Keratinocyte (primary cell): Measurements from ENCODE around the gene CALCOCO1. TPM values are rescaled to one million over a fixed set of nuclear protein-coding genes. Genes with fewer than 3 reads are reported as not detected.

ENCODE experiments used
- DNase-seq: peaks from one replicate; pipeline ENCODE4 v3.0.0-alpha.2; 2011; ENCODE audit warnings: low read depth, missing footprints, low spot score
- FAIRE-seq: peaks from 2 replicates; lab custom pipeline; 2011; peaks lifted over from hg19 to GRCh38; lab: Jason Lieb, UNC
- H2AFZ ChIP-seq: 2 replicates; pipeline ENCODE4 v1.6.0; 2012; ENCODE audit warnings: low read length, control low read depth, inconsistent platforms; ENCODE audit not compliant: control insufficient read depth
- H3K27ac ChIP-seq: 2 replicates; pipeline ENCODE4 v1.5.1; 2011; ENCODE audit warnings: low read length; ENCODE audit not compliant: control insufficient read depth, insufficient read depth
- H3K27me3 ChIP-seq: 3 replicates; pipeline ENCODE4 v1.6.0; 2011; ENCODE audit warnings: low read length; ENCODE audit not compliant: control insufficient read depth, insufficient read depth; ENCODE audit errors: extremely low read depth
- H3K36me3 ChIP-seq, 2 experiments: 2 replicates in 1 of 2; 3 replicates in 1 of 2; pipeline ENCODE4 v1.5.1; 2011; ENCODE audit warnings: low read length in 2 of 2, mild to moderate bottlenecking in 1 of 2; ENCODE audit not compliant: control insufficient read depth in 2 of 2, insufficient read depth in 2 of 2; ENCODE audit errors: extremely low read depth in 1 of 2
- H3K4me1 ChIP-seq: 3 replicates; pipeline ENCODE4 v1.5.1; 2011; ENCODE audit warnings: low read length; ENCODE audit not compliant: control insufficient read depth, insufficient read depth; ENCODE audit errors: extremely low read depth
- H3K4me2 ChIP-seq: 3 replicates; pipeline ENCODE4 v1.6.0; 2011; ENCODE audit warnings: low read depth, low read length; ENCODE audit not compliant: control insufficient read depth, insufficient read depth; ENCODE audit errors: extremely low read depth
- H3K4me3 ChIP-seq, 3 experiments: fragments of 200-600 bp in 1 of 3; sonication (generic) in 1 of 3; 2 replicates in 2 of 3; 3 replicates in 1 of 3; pipeline ENCODE4 v1.5.1; 2011 to 2016; ENCODE audit warnings: low read length in 3 of 3, mild to moderate bottlenecking in 3 of 3, control low read depth in 2 of 3, inconsistent platforms in 1 of 3, low read depth in 1 of 3, mixed read lengths in 1 of 3, mixed run types in 1 of 3, moderate library complexity in 1 of 3; ENCODE audit not compliant: control insufficient read depth in 2 of 3, insufficient read depth in 2 of 3; ENCODE audit errors: extremely low read depth in 1 of 3
- H3K79me2 ChIP-seq: 2 replicates; pipeline ENCODE4 v1.6.0; 2012; ENCODE audit warnings: low read length; ENCODE audit not compliant: control insufficient read depth, insufficient read depth
- H3K9ac ChIP-seq: 3 replicates; pipeline ENCODE4 v1.6.0; 2011; ENCODE audit warnings: low read length; ENCODE audit not compliant: control insufficient read depth, insufficient read depth; ENCODE audit errors: extremely low read depth
- H3K9me1 ChIP-seq: 3 replicates; pipeline ENCODE4 v1.6.0; 2011; ENCODE audit warnings: low read length; ENCODE audit not compliant: control insufficient read depth, insufficient read depth; ENCODE audit errors: extremely low read depth
- H3K9me3 ChIP-seq: 2 replicates; pipeline ENCODE4 v1.5.1; 2012; ENCODE audit warnings: low read depth, low read length; ENCODE audit not compliant: control insufficient read depth
- H4K20me1 ChIP-seq: 3 replicates; pipeline ENCODE4 v1.6.0; 2011; ENCODE audit warnings: low read length; ENCODE audit not compliant: control insufficient read depth, insufficient read depth; ENCODE audit errors: extremely low read depth
- CTCF ChIP-seq, 3 experiments: IDR thresholded peaks in 1 of 3; conservative IDR thresholded peaks in 1 of 3; optimal IDR thresholded peaks in 1 of 3; 2 replicates in 2 of 3; 3 replicates in 1 of 3; pipeline versions ENCODE3 to v1.5.1; 2011; ENCODE audit warnings: low read length in 3 of 3, mild to moderate bottlenecking in 3 of 3, moderate library complexity in 2 of 3, control low read depth in 1 of 3, inconsistent platforms in 1 of 3; ENCODE audit not compliant: insufficient read depth in 2 of 3; ENCODE audit errors: extremely low read depth in 1 of 3
- EZH2 ChIP-seq: IDR thresholded peaks from one replicate; pipeline ENCODE4 v1.6.1; 2012; ENCODE audit warnings: inconsistent platforms, mild to moderate bottlenecking, low read length, moderate library complexity
- dilution Hi-C: fragments of 300-500 bp; cut with MboI; formaldehyde crosslinking; loops from one replicate; pipeline ENCODE4 v1.7.0; 2020; ENCODE audit warnings: low sequenced_read_pairs; ENCODE audit not compliant: extremely low pct_ligation_motif_present
- polyA plus RNA-seq, 5 experiments: library from polyadenylated mRNA; depleted of rRNA in 3 of 5; stranded (reverse) in 3 of 5; stranded (forward) in 1 of 5; unstranded in 1 of 5; fragments of >200 nt; gene quantifications; 1 replicate in 1 of 5; 2 replicates in 3 of 5; 3 replicates in 1 of 5; pipeline versions ENCODE4 v1.2.1 to v1.2.3, GENCODE V29; 2011 to 2012; ENCODE audit warnings: missing spikeins in 2 of 5, low read depth in 1 of 5, low replicate concordance in 1 of 5

CALCOCO1 gene
- polyA plus RNA-seq, 1 donor (not counting 4 experiments of a cell fraction or from before 2014, with no cell fraction given) = 67.3 TPM

GRCh38 chr12:53737951-53738405, 10.7 kb upstream of the CALCOCO1 start:
- TF ChIP-seq EZH2 = no peak
- no peak for TF ChIP-seq CTCF (optimal IDR thresholded peaks at IDR 0.05 in 1 of 3, IDR thresholded peaks at IDR 0.05 in 1 of 3, conservative IDR thresholded peaks at IDR 0.05 in 1 of 3; ENCODE audit: extremely low read depth in 1 of 3, insufficient read depth in 2 of 3, low read length in 3 of 3)
- no peak overlapping the region for H3K4me3 ChIP-seq
- no peaks in the 10 kb centered on the region for H3K9me3 ChIP-seq
- DNase-seq = no peak
- no peaks in the 10 kb centered on the region for H4K20me1 ChIP-seq
- H3K79me2 ChIP-seq = no peaks in the 10 kb centered on the region
- H3K4me2 ChIP-seq = no peak overlapping the region
- H3K9me1 ChIP-seq = no peaks in the 10 kb centered on the region
- H3K9ac ChIP-seq = no peak overlapping the region
- no peaks in the 10 kb centered on the region for H3K4me1 ChIP-seq
- H3K27ac ChIP-seq = no peak overlapping the region
- H3K27me3 ChIP-seq = peaks cover 45% of the 10 kb centered on the region
- no peak overlapping the region for H2AFZ ChIP-seq
- dilution Hi-C loops = no loop called here
- FAIRE-seq = no peak
- no peaks in the 10 kb centered on the region for H3K36me3 ChIP-seq

GRCh38 chr12:53737093-53737808, 10.0 kb upstream of the CALCOCO1 start:
- H3K4me1 ChIP-seq = no peaks in the 10 kb centered on the region
- no peak overlapping the region for H2AFZ ChIP-seq
- TF ChIP-seq CTCF (optimal IDR thresholded peaks at IDR 0.05 in 1 of 3, IDR thresholded peaks at IDR 0.05 in 1 of 3, conservative IDR thresholded peaks at IDR 0.05 in 1 of 3; ENCODE audit: extremely low read depth in 1 of 3, insufficient read depth in 2 of 3, low read length in 3 of 3) (no peak), EZH2 (no peak)
- no peaks in the 10 kb centered on the region for H3K36me3 ChIP-seq
- H3K9me3 ChIP-seq = no peaks in the 10 kb centered on the region
- DNase-seq (no peak), FAIRE-seq (no peak)
- H3K9me1 ChIP-seq = no peaks in the 10 kb centered on the region
- no peak overlapping the region for H3K4me3 ChIP-seq
- dilution Hi-C loops = no loop called here
- no peaks in the 10 kb centered on the region for H3K79me2 ChIP-seq
- no peak overlapping the region for H3K4me2 ChIP-seq
- no peak overlapping the region for H3K9ac ChIP-seq
- no peaks in the 10 kb centered on the region for H4K20me1 ChIP-seq
- H3K27ac ChIP-seq = no peak overlapping the region
- peaks cover 45% of the 10 kb centered on the region for H3K27me3 ChIP-seq
